Parathyroid adenoma (tissue), 2 donors: ENCODE data around the gene RPS6KA2.

Source experiments
- H2AFZ ChIP-seq: fragments of 300-600 bp; sonication (generic); one replicate; pipeline ENCODE4 v1.7.0; 2017; ENCODE audit warnings: antibody characterized with exemption, mild to moderate bottlenecking
- H3K27ac ChIP-seq: fragments of 300-600 bp; sonication (generic); one replicate; pipeline ENCODE4 v1.7.0; 2017
- H3K27me3 ChIP-seq: fragments of 300-600 bp; sonication (generic); one replicate; pipeline ENCODE4 v1.7.0; 2017; ENCODE audit warnings: low read length; ENCODE audit not compliant: control insufficient read depth, insufficient read depth
- H3K36me3 ChIP-seq: fragments of 300-600 bp; sonication (generic); one replicate; pipeline ENCODE4 v1.7.0; 2017; ENCODE audit warnings: low read length; ENCODE audit not compliant: control insufficient read depth, insufficient read depth
- H3K4me1 ChIP-seq: fragments of 300-600 bp; sonication (generic); one replicate; pipeline ENCODE4 v1.7.0; 2017; ENCODE audit warnings: control low read depth
- H3K4me2 ChIP-seq: fragments of 300-600 bp; sonication (generic); one replicate; pipeline ENCODE4 v1.7.0; 2017; ENCODE audit warnings: low read length
- H3K4me3 ChIP-seq: fragments of 300-600 bp; sonication (generic); one replicate; pipeline ENCODE4 v1.7.0; 2017; ENCODE audit warnings: low read depth, low read length
- H3K79me2 ChIP-seq: fragments of 300-600 bp; sonication (generic); one replicate; pipeline ENCODE4 v1.7.0; 2017; ENCODE audit warnings: control low read depth
- H3K9ac ChIP-seq: fragments of 300-600 bp; sonication (generic); one replicate; pipeline ENCODE4 v1.7.0; 2017; ENCODE audit warnings: mild to moderate bottlenecking
- H3K9me3 ChIP-seq: fragments of 300-600 bp; sonication (generic); one replicate; pipeline ENCODE4 v1.7.0; 2017; ENCODE audit warnings: low read length; ENCODE audit not compliant: control insufficient read depth
- CTCF ChIP-seq: fragments of 300-600 bp; sonication (generic); IDR thresholded peaks from one replicate; pipeline ENCODE4 v1.7.0; 2017; ENCODE audit warnings: antibody characterized with exemption, mild to moderate bottlenecking
- donor health status: primary hyperparathyroidism.

RPS6KA2 gene

GRCh38 chr6:166441325-166442078 lies 185.5 kb downstream of the RPS6KA2 start:
- Histone ChIP-seq H3K27ac (no peak overlapping the region), H3K9me3 (no peaks in the 10 kb centered on the region), H3K4me2 (no peak overlapping the region), H3K4me1 (no peaks in the 10 kb centered on the region), H3K36me3 (no peaks in the 10 kb centered on the region), H3K27me3 (no peaks in the 10 kb centered on the region), H3K4me3 (no peak overlapping the region), H3K79me2 (peaks cover 2% of the 10 kb centered on the region), H3K9ac (no peak overlapping the region), H2AFZ (no peak overlapping the region)
- TF ChIP-seq CTCF, result no peak

DNA sequence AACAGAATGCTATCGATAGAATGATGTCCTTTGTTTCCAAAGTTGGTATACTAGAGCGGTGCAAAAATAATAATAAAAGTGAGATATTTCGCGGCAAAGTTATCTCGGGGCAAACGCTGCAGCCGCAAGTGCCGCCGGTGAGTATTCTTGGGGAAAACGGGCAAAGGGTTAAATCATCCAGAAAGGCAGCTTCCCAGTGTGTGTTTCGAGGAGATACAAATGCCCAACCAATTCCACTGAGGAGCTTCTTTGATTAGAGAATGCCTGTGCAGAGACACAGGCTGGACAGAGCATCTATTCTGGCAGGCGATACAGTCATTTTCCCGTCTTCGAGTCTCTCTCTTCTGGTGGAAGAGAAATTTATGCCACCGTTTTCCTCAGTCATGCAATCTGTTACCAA lies 186.3 kb downstream of the RPS6KA2 start:
- peaks cover 3% of the 10 kb centered on the region for H3K79me2 ChIP-seq
- H2AFZ ChIP-seq, result no peak overlapping the region
- no peaks in the 10 kb centered on the region for H3K36me3 ChIP-seq
- H3K4me1 ChIP-seq, result no peaks in the 10 kb centered on the region
- TF ChIP-seq CTCF, result no peak
- H3K27me3 ChIP-seq, result no peaks in the 10 kb centered on the region
- no peak overlapping the region for H3K4me2 ChIP-seq
- H3K4me3 ChIP-seq, result no peak overlapping the region
- no peak overlapping the region for H3K27ac ChIP-seq
- no peak overlapping the region for H3K9ac ChIP-seq
- no peaks in the 10 kb centered on the region for H3K9me3 ChIP-seq

GRCh38 chr6:166440106-166440505 lies 186.9 kb downstream of the RPS6KA2 start:
- no peak overlapping the region for H3K4me3 ChIP-seq
- no peak overlapping the region for H2AFZ ChIP-seq
- peaks cover 3% of the 10 kb centered on the region for H3K79me2 ChIP-seq
- no peak overlapping the region for H3K9ac ChIP-seq
- peaks cover 4% of the 10 kb centered on the region for H3K4me1 ChIP-seq
- no peaks in the 10 kb centered on the region for H3K9me3 ChIP-seq
- no peak overlapping the region for H3K27ac ChIP-seq
- H3K4me2 ChIP-seq, result no peak overlapping the region
- no peaks in the 10 kb centered on the region for H3K36me3 ChIP-seq
- TF ChIP-seq CTCF, result no peak
- H3K27me3 ChIP-seq, result no peaks in the 10 kb centered on the region

GRCh38 chr6:166439366-166440091 lies 187.5 kb downstream of the RPS6KA2 start:
- peaks cover 3% of the 10 kb centered on the region for H3K79me2 ChIP-seq
- H3K27ac ChIP-seq, result no peak overlapping the region
- H3K4me2 ChIP-seq, result no peak overlapping the region
- H3K4me1 ChIP-seq, result peaks cover 4% of the 10 kb centered on the region
- no peaks in the 10 kb centered on the region for H3K36me3 ChIP-seq
- H3K27me3 ChIP-seq, result no peaks in the 10 kb centered on the region
- no peak overlapping the region for H2AFZ ChIP-seq
- H3K4me3 ChIP-seq, result no peak overlapping the region
- TF ChIP-seq CTCF, result no peak
- no peaks in the 10 kb centered on the region for H3K9me3 ChIP-seq
- no peak overlapping the region for H3K9ac ChIP-seq
